KOPT-K1 (cell line): ENCODE results near the gene SHCBP1L.
"Not testable (repeated sequence)": the region's sequence is repeated elsewhere in the genome, so short reads cannot be mapped to it uniquely, and the experiment has no call there.

Source experiments
- H3K27ac ChIP-seq: fragments of 200-600 bp; sonication (generic); 2 replicates; pipeline ENCODE4 v1.5.1; 2016; ENCODE audit warnings: antibody characterized with exemption, mild to moderate bottlenecking, low read depth, low read length; ENCODE audit not compliant: poor library complexity, severe bottlenecking
- H3K36me3 ChIP-seq: fragments of 200-600 bp; sonication (generic); 2 replicates; pipeline ENCODE4 v1.5.1; 2017; ENCODE audit warnings: antibody characterized with exemption, mild to moderate bottlenecking, low read length, moderate library complexity; ENCODE audit not compliant: insufficient read depth
- H3K9me3 ChIP-seq: fragments of 200-600 bp; sonication (generic); 2 replicates; pipeline ENCODE4 v1.5.1; 2017; ENCODE audit warnings: antibody characterized with exemption, low read length, mild to moderate bottlenecking; ENCODE audit not compliant: insufficient read depth, poor library complexity, severe bottlenecking

Gene SHCBP1L

DNA sequence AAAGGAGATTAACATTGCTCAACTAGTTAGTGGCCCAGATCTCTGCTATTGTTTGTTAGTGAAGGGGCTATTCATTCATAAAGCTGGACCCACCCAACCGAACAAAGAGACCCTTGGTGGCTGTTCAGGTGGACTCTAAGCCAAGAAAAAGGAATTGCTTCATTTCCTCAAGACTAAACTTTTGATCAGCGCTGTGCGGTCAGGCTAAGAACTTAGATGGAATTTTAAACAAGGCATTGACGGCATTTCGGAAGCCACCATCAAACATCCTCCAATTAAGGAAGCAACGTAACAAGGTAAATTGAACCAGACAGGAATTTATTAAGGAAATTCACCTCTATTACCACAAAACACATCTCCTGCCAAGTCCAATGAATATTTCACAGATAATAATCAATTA lies 19.9 kb upstream of the SHCBP1L start:
- H3K36me3 ChIP-seq: no peaks in the 10 kb centered on the region
- H3K27ac ChIP-seq: no peak overlapping the region
- no peaks in the 10 kb centered on the region for H3K9me3 ChIP-seq

DNA sequence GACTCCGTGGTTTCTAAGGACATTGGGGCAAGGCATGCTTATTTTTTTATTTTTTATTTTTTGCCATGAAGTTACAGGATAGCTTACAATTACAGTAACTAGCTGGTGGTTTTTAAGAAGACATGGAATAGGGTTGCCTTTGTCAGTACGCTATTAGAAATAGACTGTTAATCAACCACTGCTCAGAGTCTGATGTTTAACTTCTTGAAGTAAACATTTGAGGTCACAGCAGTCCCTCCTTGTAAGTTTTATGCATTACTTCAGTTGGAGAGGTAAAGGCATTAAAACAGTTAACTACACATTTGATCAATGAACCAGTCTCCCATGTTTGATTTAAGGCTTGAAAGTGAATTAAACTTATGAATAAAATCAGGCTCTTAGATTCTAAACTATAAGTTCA lies 19.3 kb upstream of the SHCBP1L start:
- H3K9me3 ChIP-seq: no peaks in the 10 kb centered on the region
- no peak overlapping the region for H3K27ac ChIP-seq
- H3K36me3 ChIP-seq: no peaks in the 10 kb centered on the region

DNA sequence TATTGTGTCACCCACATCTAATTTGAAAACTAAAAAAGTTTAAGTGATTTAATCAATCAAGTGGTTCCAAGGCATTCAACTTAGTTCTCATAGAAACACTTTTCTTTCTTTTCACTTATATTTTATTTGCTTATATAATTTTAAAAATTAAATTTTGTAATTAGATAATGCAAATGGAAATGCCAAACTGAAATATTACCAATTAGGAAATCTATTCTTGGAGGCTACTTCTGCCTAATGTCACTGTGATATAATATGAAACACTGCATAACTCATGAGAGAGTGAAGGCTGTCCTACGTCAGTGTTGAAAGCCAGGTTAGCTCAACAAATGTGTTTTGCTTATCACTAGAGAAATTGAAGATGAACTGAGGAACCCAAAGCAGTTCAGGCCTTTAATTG lies 18.3 kb upstream of the SHCBP1L start:
- Histone ChIP-seq H3K9me3 (no peaks in the 10 kb centered on the region), H3K27ac (no peak overlapping the region)

DNA sequence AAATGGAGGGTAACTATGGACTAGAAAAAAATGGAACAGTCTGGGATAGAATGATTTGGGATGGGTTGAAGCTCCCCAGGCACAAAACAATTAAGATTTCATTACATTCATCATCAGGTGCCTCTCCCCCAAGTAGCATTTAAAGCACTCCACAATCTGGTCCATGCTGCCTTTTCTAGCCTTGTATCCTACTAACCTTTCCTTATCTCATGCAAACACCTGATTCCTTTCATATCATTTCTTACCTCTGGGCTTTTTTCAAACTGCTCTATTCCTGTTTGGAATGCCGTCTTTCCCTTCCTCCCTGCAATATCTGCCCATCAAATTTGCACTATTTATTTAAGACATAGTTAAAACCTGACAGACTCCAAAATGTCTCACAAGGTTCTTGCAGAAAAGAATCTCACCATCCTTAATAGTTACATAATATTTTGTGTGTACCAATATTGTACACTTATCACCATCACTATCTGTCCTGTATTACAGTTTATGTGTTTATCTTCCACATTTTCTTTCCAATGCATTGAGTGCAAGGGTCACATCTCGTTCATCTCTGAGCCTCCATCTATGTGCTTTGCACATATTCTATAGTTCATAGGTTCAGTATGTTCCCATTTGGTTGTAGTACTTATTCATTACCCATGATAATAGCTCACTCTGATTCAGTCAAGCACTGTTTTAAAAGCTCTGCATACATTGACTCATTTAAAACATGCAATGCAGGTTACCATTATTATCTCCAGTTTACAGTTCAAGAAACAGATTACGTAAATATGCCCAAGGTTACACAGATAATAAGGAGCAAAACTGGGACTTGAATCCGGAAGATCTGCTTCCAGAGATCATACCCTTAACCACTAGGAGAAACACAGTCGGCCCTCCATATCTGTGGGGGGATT lies 16.1 kb upstream of the SHCBP1L start:
- no peaks in the 10 kb centered on the region for H3K9me3 ChIP-seq

More for the DNA sequence above, 18.3 kb upstream of the SHCBP1L start:
- no peaks in the 10 kb centered on the region for H3K36me3 ChIP-seq

DNA sequence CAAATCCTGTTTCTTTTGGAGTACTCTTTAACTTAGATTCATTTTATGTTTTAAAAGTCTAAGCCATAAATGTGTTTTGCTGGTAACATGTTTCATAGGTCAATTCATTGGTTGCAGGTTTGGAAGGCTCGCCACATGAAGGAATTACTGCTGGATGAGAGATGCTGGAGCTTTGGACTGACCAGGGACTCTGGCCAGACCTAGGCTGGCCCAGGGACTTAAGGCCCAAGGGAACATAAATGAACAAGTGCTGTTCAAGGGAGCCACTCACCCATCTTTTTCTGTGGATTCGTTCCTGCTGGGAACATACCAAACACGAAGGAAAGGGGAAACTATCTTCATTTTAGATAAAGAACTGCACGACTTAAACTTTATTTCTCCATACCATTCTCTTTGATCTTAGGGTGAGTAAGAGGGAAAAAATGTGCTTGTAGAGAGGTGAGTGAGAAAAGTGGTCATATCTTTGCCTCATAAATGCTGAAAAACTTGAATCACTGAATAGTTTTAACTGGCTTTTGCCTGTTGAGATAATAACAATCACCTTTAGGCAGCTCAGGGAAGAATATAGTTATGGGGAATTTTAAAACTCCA lies 15.3 kb upstream of the SHCBP1L start:
- Histone ChIP-seq H3K27ac (no peak overlapping the region), H3K36me3 (no peaks in the 10 kb centered on the region), H3K9me3 (no peaks in the 10 kb centered on the region)

More for the DNA sequence above, 16.1 kb upstream of the SHCBP1L start:
- Histone ChIP-seq H3K27ac (no peak overlapping the region), H3K36me3 (no peaks in the 10 kb centered on the region)

DNA sequence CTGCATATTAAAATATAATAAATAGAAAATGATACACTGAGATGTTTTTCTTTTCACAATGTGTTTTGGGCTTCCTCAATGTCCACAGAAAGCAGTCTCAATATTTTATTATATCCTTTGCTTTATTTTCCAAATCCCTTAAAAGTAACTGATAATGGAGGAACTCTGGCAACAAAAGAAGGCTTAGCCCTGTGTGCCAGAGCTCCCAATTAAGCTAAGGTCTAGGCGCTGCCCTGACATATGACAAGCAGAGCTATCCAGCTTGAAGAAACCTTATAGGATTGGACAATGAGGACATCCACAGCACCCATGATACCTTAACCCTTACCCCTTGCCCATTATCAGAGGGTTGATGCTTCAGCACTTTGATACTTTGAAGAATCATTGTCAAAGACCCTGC lies 12.9 kb upstream of the SHCBP1L start:
- H3K36me3 ChIP-seq: no peaks in the 10 kb centered on the region
- H3K27ac ChIP-seq: no peak overlapping the region
- no peaks in the 10 kb centered on the region for H3K9me3 ChIP-seq

DNA sequence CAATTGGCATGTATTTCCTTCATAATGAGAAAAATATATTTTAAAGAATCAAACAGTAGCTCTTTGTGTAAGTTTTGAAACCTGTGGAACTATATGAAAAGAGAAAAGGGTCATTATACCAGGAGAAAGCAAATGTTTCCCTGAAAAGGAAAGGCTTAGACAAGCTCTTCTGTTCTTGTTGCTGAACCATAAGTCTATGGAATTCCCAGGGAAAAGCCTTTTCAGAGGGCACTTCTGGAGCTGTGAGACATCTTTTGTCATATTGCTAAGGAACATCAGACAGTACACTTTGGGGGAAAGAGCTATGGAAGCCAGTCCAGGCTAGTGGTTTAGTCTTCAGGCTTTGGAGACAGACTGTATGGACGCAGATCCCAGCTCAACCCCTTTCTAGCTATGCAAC lies 12.1 kb upstream of the SHCBP1L start:
- no peaks in the 10 kb centered on the region for H3K9me3 ChIP-seq
- no peak overlapping the region for H3K27ac ChIP-seq
- no peaks in the 10 kb centered on the region for H3K36me3 ChIP-seq

DNA sequence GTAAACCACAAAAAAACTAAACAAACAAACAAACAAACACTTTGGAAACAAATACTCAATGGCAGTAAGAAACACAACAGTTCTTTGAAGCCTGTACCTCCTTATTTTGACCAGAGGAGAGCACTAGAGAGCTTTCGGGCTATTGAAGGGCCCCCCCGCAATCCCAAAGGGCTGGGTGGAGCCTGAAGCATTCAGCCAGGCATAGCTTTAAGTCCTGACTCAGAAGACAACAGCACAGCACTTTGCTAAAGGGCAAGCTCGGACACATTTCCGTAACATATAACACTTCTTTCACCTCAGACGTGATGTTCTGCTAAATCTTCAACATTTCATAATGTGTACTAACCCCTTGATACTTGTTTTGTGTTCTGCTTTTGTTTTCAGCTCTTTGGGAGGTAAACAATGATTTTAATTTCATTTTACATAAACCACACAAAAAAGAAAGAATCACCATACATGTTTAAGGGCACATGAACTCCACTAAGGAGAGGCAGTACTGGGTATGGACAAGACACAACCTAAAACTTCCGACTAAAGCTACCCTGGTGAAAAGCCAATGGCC lies 9.7 kb upstream of the SHCBP1L start:
- H3K9me3 ChIP-seq: no peaks in the 10 kb centered on the region
- no peak overlapping the region for H3K27ac ChIP-seq
- no peaks in the 10 kb centered on the region for H3K36me3 ChIP-seq

DNA sequence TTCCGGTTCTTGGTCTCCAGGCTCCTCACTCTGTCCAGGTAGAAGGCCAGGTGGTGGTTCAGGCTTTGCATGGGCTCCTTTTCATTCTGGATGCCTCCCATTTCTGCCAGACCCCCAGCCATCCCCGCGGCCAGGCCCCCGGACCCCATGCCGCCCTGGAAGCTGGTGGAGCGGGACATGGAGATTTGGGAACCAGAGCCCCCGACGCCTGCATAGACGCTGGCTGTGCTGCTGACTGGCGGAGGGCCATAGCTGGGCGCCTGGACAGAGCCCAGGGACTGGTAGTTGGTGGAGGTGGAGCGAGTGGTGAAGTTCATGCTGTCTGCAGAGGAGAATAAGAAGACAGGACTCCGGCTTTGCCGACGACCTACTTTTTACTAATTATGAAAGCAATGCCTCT lies 7.1 kb upstream of the SHCBP1L start:
- H3K9me3 ChIP-seq: no peaks in the 10 kb centered on the region

DNA sequence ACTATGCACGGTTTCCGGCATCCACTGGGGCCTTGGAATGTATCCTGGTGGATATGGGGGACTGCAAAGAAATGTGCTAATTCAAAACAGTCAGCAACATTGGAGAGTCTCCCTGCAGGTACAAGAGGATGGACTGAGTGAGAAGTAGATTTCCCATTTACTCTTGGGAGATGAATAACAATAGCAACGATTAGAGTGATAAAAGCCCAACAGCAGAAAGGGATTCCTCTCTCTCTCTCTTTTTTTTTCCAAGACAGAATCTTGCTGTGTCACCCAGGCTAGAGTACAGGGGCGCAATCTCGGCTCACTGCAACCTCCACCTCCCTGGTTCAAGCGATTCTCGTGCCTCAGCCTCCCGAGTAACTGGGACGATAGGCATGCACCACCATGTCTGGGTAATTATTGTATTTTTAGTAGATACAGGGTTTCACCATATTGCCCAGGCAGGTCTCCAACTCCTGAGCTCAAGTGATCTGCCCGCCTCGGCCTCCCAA lies 5.0 kb upstream of the SHCBP1L start:
- H3K27ac ChIP-seq: no peak overlapping the region
- H3K36me3 ChIP-seq: no peaks in the 10 kb centered on the region
- no peaks in the 10 kb centered on the region for H3K9me3 ChIP-seq

More for the DNA sequence above, 7.1 kb upstream of the SHCBP1L start:
- Histone ChIP-seq H3K36me3 (no peaks in the 10 kb centered on the region), H3K27ac (no peak overlapping the region)

DNA sequence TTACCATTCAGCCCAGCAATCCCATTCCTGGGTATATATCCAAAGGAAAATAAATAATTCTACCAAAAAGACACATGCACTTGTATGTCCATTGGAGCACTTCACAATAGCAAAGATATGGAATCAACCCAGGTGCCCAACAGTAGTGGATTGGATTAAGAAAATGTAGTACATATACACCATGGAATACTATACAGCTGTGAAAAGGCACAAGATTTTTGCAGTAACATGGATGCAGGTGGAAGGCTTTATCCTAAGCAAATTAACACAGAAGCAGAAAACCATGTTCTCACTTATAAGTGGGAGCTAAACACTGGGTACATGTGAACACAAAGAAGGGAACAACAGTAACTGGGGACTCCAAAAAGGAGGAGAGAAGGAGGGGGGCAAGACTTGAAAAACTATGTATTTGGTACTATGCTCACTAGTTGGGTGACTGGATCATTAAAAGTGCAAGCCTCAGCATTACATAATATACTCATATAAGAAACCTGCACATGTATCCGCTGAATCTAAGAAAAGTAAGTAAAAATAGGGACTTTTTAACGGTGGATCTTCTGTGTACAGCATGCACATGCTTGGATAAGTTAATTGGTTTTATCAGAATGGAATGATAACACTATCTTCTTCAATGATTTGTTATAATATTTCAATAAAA lies 3.9 kb upstream of the SHCBP1L start:
- Histone ChIP-seq H3K9me3 (no peaks in the 10 kb centered on the region), H3K27ac (no peak overlapping the region), H3K36me3 (no peaks in the 10 kb centered on the region)

DNA sequence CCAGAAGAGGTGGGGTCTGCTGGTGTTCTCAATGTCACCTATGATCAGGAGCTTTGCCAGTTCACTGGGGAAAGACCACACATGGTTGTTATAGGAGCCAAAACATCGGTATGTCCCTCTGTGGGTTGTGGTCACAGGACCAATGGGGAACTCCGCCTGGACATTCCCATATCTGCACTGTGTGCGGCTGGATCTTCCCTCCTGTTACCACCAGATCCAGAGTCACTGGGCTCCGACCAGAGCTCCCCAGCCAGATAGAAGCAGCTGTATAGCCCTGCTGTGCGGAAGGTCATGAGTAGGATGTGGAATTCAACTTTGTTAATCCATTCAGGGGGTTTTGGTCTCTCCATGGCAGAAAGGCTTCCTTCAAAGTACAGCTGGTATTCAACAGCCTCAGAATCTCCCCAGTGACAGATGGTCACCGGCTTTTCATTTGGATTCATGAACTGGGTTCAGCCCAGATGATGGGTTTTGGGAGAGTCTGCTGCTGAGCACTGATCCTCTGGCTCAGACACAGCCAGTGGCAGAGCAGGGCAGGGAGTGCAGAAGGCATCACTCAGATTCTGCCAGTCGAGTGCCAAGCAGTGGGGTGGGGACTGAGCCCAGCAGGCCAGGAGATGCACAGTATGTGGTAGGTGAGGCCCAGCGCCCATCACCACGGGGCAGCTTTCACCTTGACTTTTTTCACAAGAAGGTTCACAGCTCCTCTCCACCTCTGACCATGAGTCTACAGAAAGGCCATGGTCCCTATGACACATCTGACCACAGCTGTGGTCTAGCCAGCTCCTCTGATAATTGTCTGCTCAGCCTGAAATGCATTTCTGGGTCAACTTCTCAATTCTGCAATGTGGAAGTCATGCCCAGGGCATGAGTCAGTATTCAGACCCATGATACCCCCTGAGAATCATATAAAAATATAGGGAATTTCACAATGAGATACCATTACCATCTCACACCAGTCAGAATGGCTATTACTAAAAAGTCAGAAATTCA lies 2.9 kb upstream of the SHCBP1L start:
- Histone ChIP-seq H3K27ac (no peak overlapping the region), H3K36me3 (no peaks in the 10 kb centered on the region)

DNA sequence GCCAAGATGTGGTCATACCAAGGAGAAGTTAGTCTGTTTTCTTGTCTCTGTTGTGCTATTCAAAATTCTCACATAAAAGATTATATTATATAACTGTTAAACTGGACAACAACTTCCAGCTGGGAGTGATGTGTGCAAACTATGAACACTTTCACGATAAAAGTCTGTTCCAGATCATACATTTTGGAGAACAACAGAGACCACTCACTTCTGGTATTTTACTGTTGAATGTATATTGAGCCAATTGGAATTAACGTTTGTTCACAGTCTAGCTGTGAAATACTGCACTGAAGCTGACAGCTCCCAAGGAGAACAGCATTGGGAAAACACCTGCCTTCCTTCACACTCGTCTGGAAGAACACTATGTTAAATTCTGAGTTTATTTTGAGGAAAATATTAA lies 860 bp upstream of the SHCBP1L start:
- H3K27ac ChIP-seq: no peak overlapping the region
- no peaks in the 10 kb centered on the region for H3K9me3 ChIP-seq
- no peaks in the 10 kb centered on the region for H3K36me3 ChIP-seq

More for the DNA sequence above, 2.9 kb upstream of the SHCBP1L start:
- no peaks in the 10 kb centered on the region for H3K9me3 ChIP-seq

DNA sequence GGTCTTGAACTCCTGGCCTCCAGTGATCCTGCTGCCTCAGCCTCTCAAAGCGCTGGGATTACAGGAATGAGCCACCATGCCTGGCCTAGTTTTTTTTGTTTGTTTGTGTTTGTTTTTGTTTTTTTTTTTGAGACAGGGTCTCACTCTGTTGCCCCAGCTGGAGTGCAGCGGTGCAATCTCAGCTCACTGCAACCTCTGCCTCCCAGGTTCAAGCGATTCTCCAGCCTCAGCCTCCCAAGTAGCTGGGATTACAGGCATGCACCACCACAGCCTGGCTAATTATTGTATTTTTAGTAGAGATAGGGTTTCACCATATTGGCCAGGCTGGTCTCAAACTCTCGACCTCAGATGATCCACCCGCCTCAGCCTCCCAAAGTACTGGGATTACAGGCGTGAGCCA lies 9.6 kb downstream of the SHCBP1L start:
- H3K27ac ChIP-seq, H3K36me3 ChIP-seq: not testable (repeated sequence)

More for the DNA sequence above, 9.6 kb downstream of the SHCBP1L start:
- H3K9me3 ChIP-seq: not testable (repeated sequence)
